Stimulated activated CD4-positive, alpha-beta T cell treated with anti-CD3 and anti-CD28 coated beads, Interleukin-1b, Interleukin-23, amount 100 ng/mL, for 48 hours (primary cell): ENCODE results near the gene PRKACA.

Source experiments
- DNase-seq: peaks from one replicate; pipeline ENCODE4 v3.0.0-alpha.2; 2020

The PRKACA gene

GRCh38 chr19:14116525-14116917 is 1.0 kb downstream of the PRKACA start:
- no peak for DNase-seq

GRCh38 chr19:14115756-14116155 is 1.8 kb downstream of the PRKACA start:
- no peak for DNase-seq

GRCh38 chr19:14114854-14115253 is 2.7 kb downstream of the PRKACA start:
- DNase-seq, result peak; percentile 51

GRCh38 chr19:14114439-14114838 is 3.1 kb downstream of the PRKACA start:
- no peak for DNase-seq

- peak; percentile 73 for DNase-seq
These were observed 3.7 kb downstream of the PRKACA start for GRCh38 chr19:14113762-14114414.

- DNase-seq, result no peak
These were observed 4.7 kb downstream of the PRKACA start for GRCh38 chr19:14112809-14113385.

GRCh38 chr19:14112051-14112808 is 5.3 kb downstream of the PRKACA start:
- DNase-seq, result no peak

- DNase-seq, result no peak
These were observed 6.1 kb downstream of the PRKACA start for GRCh38 chr19:14111486-14111885.

GRCh38 chr19:14110650-14111049 is 6.9 kb downstream of the PRKACA start:
- DNase-seq, result no peak

GRCh38 chr19:14107581-14108461 is 9.7 kb downstream of the PRKACA start:
- no peak for DNase-seq

- DNase-seq, result no peak
These were observed 10.7 kb downstream of the PRKACA start for GRCh38 chr19:14106840-14107239.

GRCh38 chr19:14105680-14106079 is 11.9 kb downstream of the PRKACA start:
- no peak for DNase-seq

- DNase-seq, result no peak
These were observed 14.3 kb downstream of the PRKACA start for GRCh38 chr19:14103310-14103709.

GRCh38 chr19:14102756-14103155 is 14.8 kb downstream of the PRKACA start:
- DNase-seq, result no peak

- DNase-seq, result no peak
These were observed 15.4 kb downstream of the PRKACA start for GRCh38 chr19:14102102-14102696.

- no peak for DNase-seq
These were observed 16.5 kb downstream of the PRKACA start for GRCh38 chr19:14101003-14101545.

GRCh38 chr19:14097532-14098151 is 19.9 kb downstream of the PRKACA start:
- DNase-seq, result no peak

GRCh38 chr19:14096272-14096992 is 21.1 kb downstream of the PRKACA start:
- no peak for DNase-seq

GRCh38 chr19:14094854-14095253 is 22.7 kb downstream of the PRKACA start:
- DNase-seq, result no peak

- DNase-seq, result no peak
These were observed 24.3 kb downstream of the PRKACA start for GRCh38 chr19:14093117-14093823.
